ENCODE data around the gene C12orf76. TPM values are rescaled to one million over a fixed set of nuclear protein-coding genes. Genes with fewer than 3 reads are reported as not detected.
A peak's percentile ranks its signal among the peaks of the same experiment; 100 is the strongest.

C12orf76 gene
- total and polyA plus RNA-seq, 9 of the 15 experiments (the other 6 are each of a cell fraction or from before 2014, with no cell fraction given) = 6.3 to 38.6 (median 12.3) TPM

DNA sequence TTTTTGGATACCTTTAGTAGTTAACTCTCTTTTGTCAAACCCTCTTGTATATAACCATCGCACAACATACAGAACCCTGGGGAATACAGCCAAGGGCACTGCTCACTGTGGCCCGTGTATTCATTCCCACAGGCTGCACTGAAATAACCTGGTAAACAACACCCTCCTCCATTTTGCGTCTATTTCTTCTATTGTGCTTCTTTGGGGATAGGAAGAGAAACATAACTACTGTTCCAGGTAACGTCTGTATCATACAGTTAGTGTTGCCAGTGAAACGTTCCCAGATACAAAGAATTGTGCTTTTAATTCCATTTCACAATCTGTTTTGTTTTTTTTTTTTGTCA is 9.6 kb downstream of the C12orf76 start (continued):
- TF ChIP-seq CHD2 (IDR thresholded peaks at IDR 0.05; ENCODE audit: low read depth, low read length) (no peak), CHCHD3 (CRISPR knock-in tag; IDR thresholded peaks at IDR 0.05) (no peak)
- TF ChIP-seq, protein P1, sequence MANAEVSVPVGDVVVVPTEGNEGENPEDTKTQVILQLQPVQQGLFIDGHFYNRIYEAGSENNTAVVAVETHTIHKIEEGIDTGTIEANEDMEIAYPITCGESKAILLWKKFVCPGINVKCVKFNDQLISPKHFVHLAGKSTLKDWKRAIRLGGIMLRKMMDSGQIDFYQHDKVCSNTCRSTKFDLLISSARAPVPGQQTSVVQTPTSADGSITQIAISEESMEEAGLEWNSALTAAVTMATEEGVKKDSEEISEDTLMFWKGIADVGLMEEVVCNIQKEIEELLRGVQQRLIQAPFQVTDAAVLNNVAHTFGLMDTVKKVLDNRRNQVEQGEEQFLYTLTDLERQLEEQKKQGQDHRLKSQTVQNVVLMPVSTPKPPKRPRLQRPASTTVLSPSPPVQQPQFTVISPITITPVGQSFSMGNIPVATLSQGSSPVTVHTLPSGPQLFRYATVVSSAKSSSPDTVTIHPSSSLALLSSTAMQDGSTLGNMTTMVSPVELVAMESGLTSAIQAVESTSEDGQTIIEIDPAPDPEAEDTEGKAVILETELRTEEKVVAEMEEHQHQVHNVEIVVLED (CRISPR knock-in tag; IDR thresholded peaks at IDR 0.05) = no peak

- Histone ChIP-seq H2AFZ (ENCODE audit: low read depth, low read length) (no peak overlapping the region), H3K9ac (ENCODE audit: insufficient read depth in 1 of 2, low read depth in 2 of 2, low read length in 2 of 2) (peak overlapping the region in 1 of 2 experiments; percentile 43; a peak in 1 of 4 replicates), H4K20me1 (replicated peaks; ENCODE audit: control insufficient read depth, insufficient read depth, low read length) (no peaks in the 10 kb centered on the region), H3K4me3 (no peak overlapping the region), H3K9me3 (replicated peaks; ENCODE audit: control insufficient read depth, insufficient read depth, low read depth, low read length) (no peaks in the 10 kb centered on the region), H3K79me2 (ENCODE audit: control insufficient read depth, insufficient read depth, low read length) (peaks cover 3% of the 10 kb centered on the region; the same call in 1 of the 3 replicates), H3K27ac (ENCODE audit: extremely low read depth, low read depth, low read length) (no peak overlapping the region), H3K4me1 (replicated peaks in 1 of 2; ENCODE audit: control insufficient read depth in 2 of 2, insufficient read depth in 2 of 2, low read length in 2 of 2) (peaks cover 0 to 19% of the 10 kb centered on the region in 2 experiments; a peak in 4 of 5 replicates), H3K36me3 (ENCODE audit: control insufficient read depth, insufficient read depth, low read length) (peaks cover 66% of the 10 kb centered on the region), H3K9me1 (ENCODE audit: control insufficient read depth, insufficient read depth, low read length) (no peaks in the 10 kb centered on the region), H3K27me3 (ENCODE audit: control insufficient read depth in 2 of 2, insufficient read depth in 2 of 2, low read length in 2 of 2) (no peaks in the 10 kb centered on the region), H3K4me2 (ENCODE audit: insufficient read depth, low read length) (no peak overlapping the region)
- in situ Hi-C loops (cut with MboI) = no loop called here
- BruUV-seq (replicated peaks) = no TSS peak
- WGBS (ENCODE audit: insufficient coverage, low coverage, missing lambda C conversion rate) = 97% methylated on average over 5 of the region's 5 CpGs
- TF ChIP-seq ZFX (CRISPR knock-in tag; IDR thresholded peaks at IDR 0.05) (no peak), PKNOX1 (IDR thresholded peaks at IDR 0.05) (0 out of 2 replicates have a peak, but pooled peaks have one; percentile 22)
- intact Hi-C loops (cut with micrococcal nuclease) = no loop called here
- ATAC-seq (no peak), FAIRE-seq (no peak), DNase-seq (ENCODE audit: extremely low read depth in 1 of 4, low spot score in 3 of 4) (no peak)
- CTCF ChIA-PET (ENCODE audit: low intra/inter-chr PET ratio) = no interaction called here
- POLR2A ChIA-PET = interaction anchor here (1.0 to 1.1 kb wide), 2 partner anchors 9 to 13 kb away, joined by 3 to 5 read pairs; no protein-coding TSS in a partner anchor
These were observed 11.0 kb downstream of the C12orf76 start for GRCh38 chr12:110037315-110037714.

All from K562 (cell line).